Thoracic aorta (tissue), 2 donors: ENCODE results near the gene MEF2B. TPM values are rescaled to one million over a fixed set of nuclear protein-coding genes. Genes with fewer than 3 reads are reported as not detected.
A peak's percentile ranks its signal among the peaks of the same experiment; 100 is the strongest.

Experiments
- ATAC-seq: fragments of 150-250 bp; one replicate; pipeline ENCODE4 v1.8.0; 2017; ENCODE audit warnings: low read depth; ENCODE audit not compliant: insufficient number of reproducible peaks, low FRiP score
- DNase-seq: peaks from one replicate; pipeline ENCODE4 v3.0.0-alpha.2; 2020; ENCODE audit warnings: low spot score
- H3K27ac ChIP-seq, 2 donors: fragments of 200-600 bp; sonication (generic); 1 replicate in 1 of 2; 2 replicates in 1 of 2; pipeline ENCODE4 v1.5.1; 2016; ENCODE audit warnings: mild to moderate bottlenecking in 2 of 2, moderate library complexity in 2 of 2
- H3K27me3 ChIP-seq: fragments of 200-600 bp; sonication (generic); replicated peaks from 2 replicates; pipeline ENCODE4 v1.6.0; 2016; ENCODE audit warnings: mild to moderate bottlenecking; ENCODE audit not compliant: insufficient read depth
- H3K36me3 ChIP-seq: fragments of 200-600 bp; sonication (generic); one replicate; pipeline ENCODE4 v1.5.1; 2016
- H3K4me1 ChIP-seq, 2 donors: fragments of 200-600 bp; sonication (generic); 1 replicate in 1 of 2; 2 replicates in 1 of 2; pipeline versions ENCODE4 v1.5.1 to v1.6.0; 2016; ENCODE audit warnings: low read depth in 2 of 2, mild to moderate bottlenecking in 1 of 2; ENCODE audit not compliant: control insufficient read depth in 1 of 2
- H3K4me3 ChIP-seq: fragments of 200-600 bp; sonication (generic); 2 replicates; pipeline ENCODE4 v1.5.1; 2016; ENCODE audit warnings: mild to moderate bottlenecking
- H3K9me3 ChIP-seq: fragments of 200-600 bp; sonication (generic); 2 replicates; pipeline ENCODE4 v1.5.1; 2016
- total RNA-seq, 2 donors: library from RNA; depleted of rRNA; stranded (reverse); fragments of >200 nt; gene quantifications; one replicate each; pipeline versions ENCODE4 v1.1.0 to v1.2.3, GENCODE V29; 2016
- TF ChIP-seq, protein P1 (sequence below): fragments of 200-600 bp; sonication (generic); IDR thresholded peaks from one replicate; pipeline ENCODE4 v1.5.1; 2019; ENCODE audit warnings: antibody characterized with exemption

Gene MEF2B
- total RNA-seq, 2 donors from 2014 or later, result 1.5 to 2.0 TPM

DNA sequence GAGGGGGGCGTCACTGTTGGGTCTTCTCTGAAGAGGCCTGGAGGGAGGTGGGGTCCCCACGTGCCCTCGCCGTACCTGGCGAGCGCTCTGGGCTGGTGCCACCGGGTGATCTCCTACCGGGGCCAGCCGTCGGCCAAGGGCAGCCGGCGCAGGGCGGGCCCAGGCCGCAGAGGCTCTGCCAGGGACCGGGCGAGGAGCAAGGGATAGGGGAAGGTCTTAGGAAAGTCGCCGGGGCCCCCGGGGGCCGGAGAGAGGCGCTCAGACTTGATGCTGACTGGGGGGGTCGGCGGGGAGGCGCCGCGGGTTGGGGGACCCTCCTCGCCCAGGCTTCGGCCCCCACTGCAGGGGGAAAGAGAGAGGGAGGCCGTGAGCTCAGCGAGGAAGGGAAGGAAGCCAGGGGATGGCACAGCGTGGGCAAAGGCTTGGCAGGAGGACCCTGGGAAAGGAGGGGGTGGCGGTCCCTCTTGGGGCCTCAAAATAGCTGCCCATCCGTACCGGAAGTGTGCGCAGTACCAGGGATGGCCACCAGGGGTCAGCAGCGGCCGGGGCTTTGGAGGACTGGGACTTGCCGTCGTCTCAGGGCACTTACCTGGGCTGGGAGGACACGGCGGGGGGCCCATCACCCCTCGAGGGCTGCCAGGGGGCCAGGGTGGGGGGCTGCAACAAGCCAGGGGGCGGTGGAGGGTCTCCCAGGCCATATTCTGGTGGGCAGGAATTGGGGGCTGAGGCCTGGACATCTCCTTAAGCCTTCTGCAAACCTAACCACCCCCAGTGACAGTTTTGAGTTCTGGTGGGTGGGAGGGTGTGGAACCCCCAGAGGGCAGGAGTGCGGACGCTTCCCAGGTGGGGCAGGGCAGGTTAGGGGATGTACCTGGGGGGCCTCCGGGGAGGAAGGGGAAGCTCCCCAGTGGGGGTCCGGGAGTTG, 24.1 kb downstream of the MEF2B start:
- H3K4me3 ChIP-seq, result peak overlapping the region; percentile 55

DNA sequence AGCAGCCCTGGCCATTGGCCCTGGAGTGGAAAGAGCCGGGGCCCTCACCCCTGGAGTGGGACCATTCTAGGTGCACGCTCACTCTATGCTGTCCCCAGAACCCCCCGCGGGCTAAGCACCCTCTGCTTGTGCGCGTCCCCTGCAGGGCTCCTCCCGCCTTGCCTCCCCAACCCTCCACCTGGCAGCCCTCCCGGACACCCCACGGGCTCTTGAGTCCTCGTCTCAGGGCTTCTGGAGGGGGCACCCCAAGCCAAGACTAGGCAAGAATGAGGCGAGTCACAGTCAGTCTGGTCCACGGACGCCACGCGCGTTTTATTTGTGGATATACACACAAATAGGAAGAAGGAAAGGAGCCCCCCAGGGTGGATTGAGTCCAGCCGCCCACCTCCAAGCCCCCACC, 24.8 kb downstream of the MEF2B start:
- H3K27ac ChIP-seq, result no peak overlapping the region
- TF ChIP-seq, protein P1, sequence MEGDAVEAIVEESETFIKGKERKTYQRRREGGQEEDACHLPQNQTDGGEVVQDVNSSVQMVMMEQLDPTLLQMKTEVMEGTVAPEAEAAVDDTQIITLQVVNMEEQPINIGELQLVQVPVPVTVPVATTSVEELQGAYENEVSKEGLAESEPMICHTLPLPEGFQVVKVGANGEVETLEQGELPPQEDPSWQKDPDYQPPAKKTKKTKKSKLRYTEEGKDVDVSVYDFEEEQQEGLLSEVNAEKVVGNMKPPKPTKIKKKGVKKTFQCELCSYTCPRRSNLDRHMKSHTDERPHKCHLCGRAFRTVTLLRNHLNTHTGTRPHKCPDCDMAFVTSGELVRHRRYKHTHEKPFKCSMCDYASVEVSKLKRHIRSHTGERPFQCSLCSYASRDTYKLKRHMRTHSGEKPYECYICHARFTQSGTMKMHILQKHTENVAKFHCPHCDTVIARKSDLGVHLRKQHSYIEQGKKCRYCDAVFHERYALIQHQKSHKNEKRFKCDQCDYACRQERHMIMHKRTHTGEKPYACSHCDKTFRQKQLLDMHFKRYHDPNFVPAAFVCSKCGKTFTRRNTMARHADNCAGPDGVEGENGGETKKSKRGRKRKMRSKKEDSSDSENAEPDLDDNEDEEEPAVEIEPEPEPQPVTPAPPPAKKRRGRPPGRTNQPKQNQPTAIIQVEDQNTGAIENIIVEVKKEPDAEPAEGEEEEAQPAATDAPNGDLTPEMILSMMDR, result no peak
- DNase-seq (no peak), ATAC-seq (no peak)
- peaks cover 5% of the 10 kb centered on the region for H3K36me3 ChIP-seq
- peaks cover 0 to 11% of the 10 kb centered on the region in 2 donors for H3K4me1 ChIP-seq
- H3K4me3 ChIP-seq, result no peak overlapping the region
- H3K9me3 ChIP-seq, result no peaks in the 10 kb centered on the region
- H3K27me3 ChIP-seq, result no peaks in the 10 kb centered on the region

More for the DNA sequence above, 24.1 kb downstream of the MEF2B start:
- Histone ChIP-seq H3K4me1 (peaks cover 0 to 11% of the 10 kb centered on the region in 2 donors), H3K36me3 (peaks cover 5% of the 10 kb centered on the region), H3K27ac (no peak overlapping the region), H3K27me3 (no peaks in the 10 kb centered on the region), H3K9me3 (no peaks in the 10 kb centered on the region)
- ATAC-seq (no peak), DNase-seq (no peak)
- TF ChIP-seq, protein P1, result peak; percentile 99

- ATAC-seq (no peak), DNase-seq (no peak)
- peaks cover 6 to 16% of the 10 kb centered on the region in 2 donors for H3K4me1 ChIP-seq
- no peaks in the 10 kb centered on the region for H3K9me3 ChIP-seq
- peaks cover 3% of the 10 kb centered on the region for H3K36me3 ChIP-seq
- no peak overlapping the region for H3K4me3 ChIP-seq
- H3K27me3 ChIP-seq, result no peaks in the 10 kb centered on the region
- H3K27ac ChIP-seq, result no peak overlapping the region
- TF ChIP-seq, protein P1, result no peak
Observed at GRCh38 chr19:19142347-19142746, 27.7 kb downstream of the MEF2B start.

GRCh38 chr19:19140476-19140875, 29.6 kb downstream of the MEF2B start:
- DNase-seq (no peak), ATAC-seq (no peak)
- Histone ChIP-seq H3K4me1 (peaks cover 10 to 11% of the 10 kb centered on the region in 2 donors), H3K9me3 (no peaks in the 10 kb centered on the region), H3K27me3 (no peaks in the 10 kb centered on the region), H3K27ac (no peak overlapping the region), H3K4me3 (no peak overlapping the region), H3K36me3 (no peaks in the 10 kb centered on the region)
- TF ChIP-seq, protein P1, result no peak

- H3K27me3 ChIP-seq, result no peaks in the 10 kb centered on the region
- H3K36me3 ChIP-seq, result no peaks in the 10 kb centered on the region
- DNase-seq (no peak), ATAC-seq (no peak)
- H3K27ac ChIP-seq, result no peak overlapping the region
- peaks cover 10% of the 10 kb centered on the region in 2 donors for H3K4me1 ChIP-seq
- no peaks in the 10 kb centered on the region for H3K9me3 ChIP-seq
- H3K4me3 ChIP-seq, result no peak overlapping the region
- TF ChIP-seq, protein P1, result no peak
Observed at GRCh38 chr19:19139876-19140229, 30.2 kb downstream of the MEF2B start.
